ENCODE measurements around the gene FCN1. TPM values are rescaled to one million over a fixed set of nuclear protein-coding genes. Genes with fewer than 3 reads are reported as not detected.

FCN1 gene
- polyA plus RNA-seq, 1 of the 3 experiments (the other 2 are of a cell fraction) = not detected

- Histone ChIP-seq H3K4me1 (ENCODE audit: control insufficient read depth in 1 of 2, insufficient read depth in 2 of 2, low read depth in 1 of 2, low read length in 1 of 2) (no peaks in the 10 kb centered on the region), H3K9ac (no peak overlapping the region), H3K9me3 (no peaks in the 10 kb centered on the region), H3K4me3 (ENCODE audit: low read depth in 2 of 2, low read length in 1 of 2) (no peak overlapping the region), H3K9me2 (no peaks in the 10 kb centered on the region), H4K20me1 (ENCODE audit: insufficient read depth) (no peaks in the 10 kb centered on the region), H3F3A (replicated peaks; ENCODE audit: insufficient read depth) (no peaks in the 10 kb centered on the region), H3K27ac (ENCODE audit: low read depth in 2 of 2, low read length in 1 of 2) (no peak overlapping the region), H2AFZ (ENCODE audit: low read depth) (no peak overlapping the region), H3K4me2 (no peak overlapping the region), H3K27me3 (ENCODE audit: insufficient read depth) (peaks cover 7% of the 10 kb centered on the region; the same call in 1 of the 2 replicates), H3K36me3 (replicated peaks in 1 of 2; ENCODE audit: control insufficient read depth in 1 of 2, insufficient read depth in 2 of 2, low read length in 1 of 2) (no peaks in the 10 kb centered on the region), H3K79me2 (ENCODE audit: insufficient read depth) (no peaks in the 10 kb centered on the region)
- TF ChIP-seq, protein P1, sequence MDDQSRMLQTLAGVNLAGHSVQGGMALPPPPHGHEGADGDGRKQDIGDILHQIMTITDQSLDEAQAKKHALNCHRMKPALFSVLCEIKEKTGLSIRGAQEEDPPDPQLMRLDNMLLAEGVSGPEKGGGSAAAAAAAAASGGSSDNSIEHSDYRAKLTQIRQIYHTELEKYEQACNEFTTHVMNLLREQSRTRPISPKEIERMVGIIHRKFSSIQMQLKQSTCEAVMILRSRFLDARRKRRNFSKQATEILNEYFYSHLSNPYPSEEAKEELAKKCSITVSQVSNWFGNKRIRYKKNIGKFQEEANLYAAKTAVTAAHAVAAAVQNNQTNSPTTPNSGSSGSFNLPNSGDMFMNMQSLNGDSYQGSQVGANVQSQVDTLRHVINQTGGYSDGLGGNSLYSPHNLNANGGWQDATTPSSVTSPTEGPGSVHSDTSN (IDR thresholded peaks at IDR 0.05) = no peak
- no peak for TF ChIP-seq FOXJ3 (CRISPR knock-in tag; IDR thresholded peaks at IDR 0.05)
- TF ChIP-seq GABPA (IDR thresholded peaks at IDR 0.05; ENCODE audit: low read depth) = no peak
- TF ChIP-seq ZBTB33 (IDR thresholded peaks at IDR 0.05; ENCODE audit: borderline replicate concordance, low read depth) = no peak
- no peak for TF ChIP-seq TAF1 (IDR thresholded peaks at IDR 0.05; ENCODE audit: borderline replicate concordance, low read depth, low read length)
- WGBS (ENCODE audit: low lambda C conversion rate) = 69% methylated on average over 9 of the region's 10 CpGs
- CTCF ChIA-PET = interaction anchor here (1.3 kb wide), 1 partner anchor 118 kb away, joined by 4 read pairs; no protein-coding TSS in a partner anchor
- no peak for DNase-seq
- POLR2A ChIA-PET = no interaction called here
Measured at GRCh38 chr9:134889386-134890154, 28.1 kb downstream of the FCN1 start.

GRCh38 chr9:134888603-134889190 lies 29.0 kb downstream of the FCN1 start:
- TF ChIP-seq SMC3 (IDR thresholded peaks at IDR 0.05; ENCODE audit: low read depth, low read length) = no peak
- TF ChIP-seq USF1 (IDR thresholded peaks at IDR 0.05; ENCODE audit: borderline replicate concordance, low read depth) = no peak
- TF ChIP-seq MAX (IDR thresholded peaks at IDR 0.05; ENCODE audit: low read depth) = no peak
- no peak for TF ChIP-seq NFIC (IDR thresholded peaks at IDR 0.05; ENCODE audit: borderline replicate concordance)
- TF ChIP-seq FOXM1 (IDR thresholded peaks at IDR 0.05; ENCODE audit: low read depth) = no peak
- no peak for TF ChIP-seq SIN3A (IDR thresholded peaks at IDR 0.05; ENCODE audit: borderline replicate concordance, low read depth, low read length)
- TF ChIP-seq RCOR1 (IDR thresholded peaks at IDR 0.05; ENCODE audit: low read length) = no peak
- no peak for TF ChIP-seq RAD21 (IDR thresholded peaks at IDR 0.05; ENCODE audit: low read length)
- H3K9me2 ChIP-seq = no peaks in the 10 kb centered on the region
- H4K20me1 ChIP-seq (ENCODE audit: insufficient read depth) = no peaks in the 10 kb centered on the region
- H3K79me2 ChIP-seq (ENCODE audit: insufficient read depth) = no peaks in the 10 kb centered on the region
- H3K9ac ChIP-seq = no peak overlapping the region
- H2AFZ ChIP-seq (ENCODE audit: low read depth) = no peak overlapping the region
- ChIA-PET CTCF (interaction anchor here (1.3 kb wide), 1 partner anchor 118 kb away, joined by 4 read pairs; no protein-coding TSS in a partner anchor), POLR2A (no interaction called here)
- H3K4me2 ChIP-seq = no peak overlapping the region
- H3K9me3 ChIP-seq = no peaks in the 10 kb centered on the region
- peaks cover 7% of the 10 kb centered on the region; the same call in 1 of the 2 replicates for H3K27me3 ChIP-seq (ENCODE audit: insufficient read depth)
- no peak overlapping the region for H3K27ac ChIP-seq (ENCODE audit: low read depth in 2 of 2, low read length in 1 of 2)
- H3K36me3 ChIP-seq (replicated peaks in 1 of 2; ENCODE audit: control insufficient read depth in 1 of 2, insufficient read depth in 2 of 2, low read length in 1 of 2) = no peaks in the 10 kb centered on the region
- H3K4me1 ChIP-seq (ENCODE audit: control insufficient read depth in 1 of 2, insufficient read depth in 2 of 2, low read depth in 1 of 2, low read length in 1 of 2) = no peaks in the 10 kb centered on the region
- DNase-seq = no peak
- WGBS (ENCODE audit: low lambda C conversion rate) = 68% methylated on average over 12 of the region's 14 CpGs
- H3K4me3 ChIP-seq (ENCODE audit: low read depth in 2 of 2, low read length in 1 of 2) = no peak overlapping the region
- no peaks in the 10 kb centered on the region for H3F3A ChIP-seq (replicated peaks; ENCODE audit: insufficient read depth)

All from SK-N-SH (cell line).